HepG2 (cell line): ENCODE data around the gene GPS1. TPM values are rescaled to one million over a fixed set of nuclear protein-coding genes. Genes with fewer than 3 reads are reported as not detected.

ENCODE experiments used
- DMAP1 ChIP-seq: IDR thresholded peaks from 2 replicates; pipeline ENCODE4 v1.6.1; 2016
- HMGXB3 ChIP-seq: sonication (generic); formaldehyde crosslinking; IDR thresholded peaks from 2 replicates; pipeline ENCODE4 v1.4.0; 2020; ENCODE audit warnings: missing genetic modification reagents, borderline replicate concordance
- HNRNPH1 ChIP-seq: fragments of 200-400 bp; formaldehyde crosslinking; optimal IDR thresholded peaks from 2 replicates; pipeline ENCODE3; 2017; ENCODE audit warnings: mild to moderate bottlenecking, low read depth, low read length
- KDM4B ChIP-seq: sonication (generic); formaldehyde crosslinking; IDR thresholded peaks from 2 replicates; pipeline ENCODE4 v1.4.0; 2020; ENCODE audit warnings: missing genetic modification reagents
- NCOA5 ChIP-seq: sonication (generic); formaldehyde crosslinking; IDR thresholded peaks from 2 replicates; pipeline ENCODE4 v1.4.0; 2020; ENCODE audit warnings: missing genetic modification reagents
- PAF1 ChIP-seq: IDR thresholded peaks from 2 replicates; pipeline ENCODE4 v1.6.1; 2016; ENCODE audit warnings: missing genetic modification reagents, missing compliant biosample characterization
- PHF20 ChIP-seq: sonication (generic); formaldehyde crosslinking; IDR thresholded peaks from 2 replicates; pipeline ENCODE4 v1.5.0; 2020; ENCODE audit warnings: mild to moderate bottlenecking, missing genetic modification reagents
- SALL1 ChIP-seq: sonication (generic); formaldehyde crosslinking; IDR thresholded peaks from 2 replicates; pipeline ENCODE4 v1.8.0; 2022; ENCODE audit warnings: mild to moderate bottlenecking, missing genetic modification reagents
- ZBED4 ChIP-seq: sonication (generic); formaldehyde crosslinking; IDR thresholded peaks from 2 replicates; pipeline ENCODE4 v1.4.0; 2020; ENCODE audit warnings: missing genetic modification reagents, borderline replicate concordance
- ZIK1 ChIP-seq: sonication (generic); formaldehyde crosslinking; IDR thresholded peaks from 2 replicates; pipeline ENCODE4 v1.5.0; 2020; ENCODE audit warnings: mild to moderate bottlenecking, low read depth, missing genetic modification reagents, borderline replicate concordance
- ZNF335 ChIP-seq: sonication (generic); formaldehyde crosslinking; IDR thresholded peaks from 2 replicates; pipeline ENCODE4 v1.4.0; 2020; ENCODE audit warnings: missing genetic modification reagents
- ZNF547 ChIP-seq: sonication (generic); formaldehyde crosslinking; IDR thresholded peaks from 2 replicates; pipeline ENCODE4 v1.5.1; 2020; ENCODE audit warnings: mild to moderate bottlenecking, missing genetic modification reagents
- ZSCAN20 ChIP-seq: sonication (generic); formaldehyde crosslinking; IDR thresholded peaks from 2 replicates; pipeline ENCODE4 v1.4.0; 2020; ENCODE audit warnings: missing genetic modification reagents, mild to moderate bottlenecking, borderline replicate concordance
- polyA plus RNA-seq, 8 experiments: library from polyadenylated mRNA; depleted of rRNA in 3 of 8; stranded (reverse) in 7 of 8; unstranded in 1 of 8; fragments of >200 nt; fragmentation: Illumina TruSeq in 4 of 8; extraction: Trizol in 4 of 8; gene quantifications; 2 replicates each; pipeline versions ENCODE4 v1.2.1 to v1.2.3, GENCODE V29; 2011 to 2016; ENCODE audit warnings: low read depth in 4 of 8, missing spikeins in 1 of 8, mixed read lengths in 1 of 8; ENCODE audit not compliant: insufficient read depth in 1 of 8
- total RNA-seq, 5 experiments: library from RNA; depleted of rRNA; stranded (reverse); fragments of >200 nt; fragmentation: Illumina TruSeq; extraction: Trizol; gene quantifications; 2 replicates each; pipeline ENCODE4 v1.2.3, GENCODE V29; 2016; ENCODE audit warnings: low read depth in 1 of 5
- TF ChIP-seq, protein P1 (sequence below), 2 experiments: sonication (generic) in 1 of 2; formaldehyde crosslinking in 1 of 2; IDR thresholded peaks; 2 replicates each; pipeline versions ENCODE4 v1.5.1 to v1.6.1; 2011 to 2020; ENCODE audit warnings: borderline replicate concordance in 1 of 2, low read depth in 1 of 2, low read length in 1 of 2, mild to moderate bottlenecking in 1 of 2, missing genetic modification reagents in 1 of 2, moderate library complexity in 1 of 2
- TF ChIP-seq, protein P2 (sequence below): sonication (generic); formaldehyde crosslinking; IDR thresholded peaks from 2 replicates; pipeline ENCODE4 v1.4.0; 2020; ENCODE audit warnings: missing genetic modification reagents

Gene GPS1
- total and polyA plus RNA-seq, 2 of the 13 experiments (the other 11 are each of a cell fraction or from before 2014, with no cell fraction given), result 124 to 128 TPM

- TF ChIP-seq ZIK1 (CRISPR knock-in tag) (no peak; the same call in 1 of the 2 replicates), KDM4B (CRISPR knock-in tag) (0 out of 2 replicates have a peak, but pooled peaks have one; percentile 6), PHF20 (CRISPR knock-in tag) (no peak; the same call in 1 of the 2 replicates), SALL1 (0 out of 2 replicates have a peak, but pooled peaks have one; percentile 32), HMGXB3 (no peak), NCOA5 (CRISPR knock-in tag) (no peak), ZNF335 (CRISPR knock-in tag) (no peak), DMAP1 (CRISPR knock-in tag) (no peak; the same call in 1 of the 2 replicates), ZNF547 (CRISPR knock-in tag) (0 out of 2 replicates have a peak, but pooled peaks have one; percentile 3), HNRNPH1 (no peak), PAF1 (no peak), ZBED4 (CRISPR knock-in tag) (no peak), ZSCAN20 (CRISPR knock-in tag) (no peak)
- TF ChIP-seq, protein P1, sequence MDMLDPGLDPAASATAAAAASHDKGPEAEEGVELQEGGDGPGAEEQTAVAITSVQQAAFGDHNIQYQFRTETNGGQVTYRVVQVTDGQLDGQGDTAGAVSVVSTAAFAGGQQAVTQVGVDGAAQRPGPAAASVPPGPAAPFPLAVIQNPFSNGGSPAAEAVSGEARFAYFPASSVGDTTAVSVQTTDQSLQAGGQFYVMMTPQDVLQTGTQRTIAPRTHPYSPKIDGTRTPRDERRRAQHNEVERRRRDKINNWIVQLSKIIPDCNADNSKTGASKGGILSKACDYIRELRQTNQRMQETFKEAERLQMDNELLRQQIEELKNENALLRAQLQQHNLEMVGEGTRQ (IDR thresholded peaks at IDR 0.05; ENCODE audit: low read depth, low read length), result no peak
- TF ChIP-seq, protein P1 (CRISPR knock-in tag; IDR thresholded peaks at IDR 0.05; ENCODE audit: borderline replicate concordance), result no peak
- TF ChIP-seq, protein P2, sequence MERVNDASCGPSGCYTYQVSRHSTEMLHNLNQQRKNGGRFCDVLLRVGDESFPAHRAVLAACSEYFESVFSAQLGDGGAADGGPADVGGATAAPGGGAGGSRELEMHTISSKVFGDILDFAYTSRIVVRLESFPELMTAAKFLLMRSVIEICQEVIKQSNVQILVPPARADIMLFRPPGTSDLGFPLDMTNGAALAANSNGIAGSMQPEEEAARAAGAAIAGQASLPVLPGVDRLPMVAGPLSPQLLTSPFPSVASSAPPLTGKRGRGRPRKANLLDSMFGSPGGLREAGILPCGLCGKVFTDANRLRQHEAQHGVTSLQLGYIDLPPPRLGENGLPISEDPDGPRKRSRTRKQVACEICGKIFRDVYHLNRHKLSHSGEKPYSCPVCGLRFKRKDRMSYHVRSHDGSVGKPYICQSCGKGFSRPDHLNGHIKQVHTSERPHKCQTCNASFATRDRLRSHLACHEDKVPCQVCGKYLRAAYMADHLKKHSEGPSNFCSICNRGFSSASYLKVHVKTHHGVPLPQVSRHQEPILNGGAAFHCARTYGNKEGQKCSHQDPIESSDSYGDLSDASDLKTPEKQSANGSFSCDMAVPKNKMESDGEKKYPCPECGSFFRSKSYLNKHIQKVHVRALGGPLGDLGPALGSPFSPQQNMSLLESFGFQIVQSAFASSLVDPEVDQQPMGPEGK (CRISPR knock-in tag), result peak; percentile 5
Observed at GRCh38 chr17:82023447-82024241, 28.1 kb upstream of the GPS1 start (continued).
